T follicular helper cell (primary cell): ENCODE data around the gene OR7C1.
"Not testable (repeated sequence)": the region's sequence is repeated elsewhere in the genome, so short reads cannot be mapped to it uniquely, and the experiment has no call there.

Source experiments
- DNase-seq: peaks from one replicate; pipeline ENCODE4 v3.0.0-alpha.2; 2020; ENCODE audit warnings: low read depth
- total RNA-seq, 2 experiments: gene quantifications; one replicate each; lab custom pipeline; 2026; lab: John Stamatoyannopoulos, UW

The OR7C1 gene
- 0 reads per million in 2 experiments for total RNA-seq

- no peak for DNase-seq
These were observed at the start of gene OR7C1, which contains the start of gene OR7A5 for GRCh38 chr19:14835011-14835410. Gene OR7C1, minus strand, starts transcription at chr19:14835185. Its CDS starts 35,049 bp downstream, at chr19:14800136. Gene OR7A5, minus strand, starts transcription at chr19:14835185. Its CDS starts 6,944 bp downstream, at chr19:14828241.

DNA sequence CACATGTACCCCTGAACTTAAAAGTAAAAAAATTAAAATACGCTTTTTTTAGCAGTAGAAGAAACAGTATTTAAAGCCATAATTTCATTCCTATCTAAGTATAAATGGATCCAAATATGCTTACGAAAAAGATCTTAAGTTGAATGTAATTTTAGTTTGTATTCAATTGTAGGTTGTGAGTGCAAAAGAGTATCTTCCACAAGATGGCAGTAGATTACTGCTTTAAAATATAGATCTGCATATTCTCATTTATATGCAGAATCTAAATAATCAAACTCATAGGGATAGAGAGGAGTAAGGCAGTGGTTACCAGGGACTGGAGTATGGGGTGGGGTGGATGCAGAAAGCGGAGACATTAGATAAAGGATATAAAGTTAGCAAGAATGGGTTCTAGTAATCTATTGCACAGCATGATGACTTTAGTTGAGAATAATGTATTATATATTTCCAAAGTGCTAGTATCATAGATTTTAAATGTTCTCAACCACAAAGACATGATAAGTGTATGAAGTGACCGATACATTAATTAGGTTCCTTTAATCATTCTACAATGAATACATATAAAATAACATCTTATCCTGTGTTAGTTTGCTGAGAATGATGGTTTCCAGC, 36.7 kb upstream of the OR7C1 start:
- DNase-seq = no peak

DNA sequence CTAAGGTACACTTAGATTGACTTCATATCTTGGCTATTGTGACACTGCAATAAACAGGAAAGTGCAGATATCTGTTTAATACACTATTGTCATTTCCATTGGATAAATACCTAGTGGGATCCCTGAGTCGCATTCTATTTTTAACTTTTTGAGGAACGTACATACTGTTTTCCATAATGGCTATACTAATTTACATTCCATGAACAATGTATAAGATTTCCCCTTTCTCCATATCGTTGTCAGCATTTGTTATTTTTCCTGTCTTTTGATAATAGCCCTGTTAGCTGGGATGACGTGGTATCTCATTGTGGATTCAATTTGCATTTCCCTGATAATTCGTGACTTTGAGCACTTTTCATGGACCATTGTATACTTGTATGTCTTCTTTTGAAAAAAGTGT, 33.5 kb upstream of the OR7C1 start:
- DNase-seq = no peak

DNA sequence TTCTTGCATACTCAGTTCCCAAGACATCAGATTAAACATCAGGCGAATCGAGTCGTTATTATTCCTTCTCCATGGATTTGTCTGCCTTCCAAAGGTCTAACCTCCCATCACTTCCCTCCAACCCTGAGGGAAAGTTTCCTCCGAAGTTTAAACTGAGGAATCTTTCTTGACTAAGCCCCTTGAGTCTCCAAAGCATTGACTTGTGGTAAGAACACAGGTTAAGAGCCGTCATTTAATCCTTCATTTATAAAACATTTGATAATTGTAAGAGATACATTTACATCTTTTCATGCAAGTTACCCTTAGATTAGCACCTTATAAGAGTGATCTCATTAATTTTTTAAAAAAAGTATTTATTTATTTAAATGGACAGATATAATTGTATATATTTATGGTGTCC, 13.8 kb upstream of the OR7C1 start, which contains the start of gene OR7A10:
TSS of gene OR7A10 (minus strand) at position 101 of the 400 bp plus-strand sequence. CDS start 7,045 bp downstream, outside the sequence.
- no peak for DNase-seq

- DNase-seq = no peak
These were observed 8.6 kb upstream of the OR7C1 start for GRCh38 chr19:14843578-14843977.

DNA sequence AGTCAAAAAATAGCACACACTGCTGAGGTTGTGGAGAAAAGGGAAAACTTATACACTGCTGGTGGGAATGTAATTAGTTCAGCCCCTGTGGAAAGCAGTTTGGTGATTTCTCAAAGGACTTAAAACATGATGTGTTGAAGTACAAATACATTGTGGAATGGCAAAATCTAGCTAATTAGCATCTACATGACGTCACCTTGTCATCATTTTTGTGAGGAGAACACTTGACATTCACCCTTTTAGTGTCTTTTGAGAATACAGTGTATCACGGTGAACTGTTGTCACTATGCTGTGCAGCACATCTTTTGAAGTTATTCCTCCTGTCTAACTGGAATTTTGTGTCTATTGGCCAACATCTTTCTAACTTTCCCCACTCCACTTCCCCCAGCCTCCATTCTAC, 8.2 kb upstream of the OR7C1 start:
- DNase-seq = no peak

DNA sequence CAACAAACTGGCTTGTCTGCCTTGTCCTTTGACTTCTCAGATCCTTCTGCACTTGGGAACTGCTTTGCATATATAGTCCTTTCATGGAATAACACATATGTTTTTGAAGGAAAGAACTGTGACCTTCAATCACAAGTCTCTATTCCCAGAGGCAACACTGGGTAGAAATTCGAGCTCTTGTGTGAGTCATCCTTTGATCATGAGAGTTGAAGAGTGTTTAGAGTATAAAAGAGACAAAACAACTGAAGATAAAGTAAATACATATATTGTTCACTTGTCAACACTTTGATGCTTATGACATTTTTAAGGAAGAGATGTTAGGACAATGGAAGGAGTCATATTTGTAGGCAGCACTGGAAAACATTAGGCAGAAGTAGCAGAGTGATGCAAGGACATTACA, 5.2 kb upstream of the OR7C1 start:
- DNase-seq = no peak

- DNase-seq = no peak
These were observed 2.4 kb upstream of the OR7C1 start for GRCh38 chr19:14837391-14837790.

DNA sequence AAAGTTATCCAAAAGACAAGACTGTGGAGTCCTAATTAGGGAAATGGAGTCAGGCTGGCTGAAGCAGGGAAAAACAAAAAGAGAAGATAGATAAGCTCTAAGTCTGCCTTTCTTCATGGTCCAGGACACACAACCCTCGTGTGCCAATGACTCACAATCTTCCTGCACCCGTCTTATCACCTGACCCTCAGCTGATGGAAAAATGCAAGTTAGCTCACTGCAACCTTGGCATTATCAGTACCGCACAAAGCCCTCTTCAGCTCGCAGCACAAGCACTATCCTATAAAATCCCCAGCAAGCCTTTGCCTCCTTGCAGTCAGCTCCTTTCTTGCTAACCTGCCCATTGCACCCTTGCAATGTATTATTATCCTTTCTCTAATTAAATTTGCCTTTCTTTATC, 4.3 kb downstream of the OR7C1 start:
- DNase-seq = no peak

GRCh38 chr19:14826006-14826405, 9.0 kb downstream of the OR7C1 start:
- DNase-seq = no peak

- DNase-seq = no peak
These were observed 13.0 kb downstream of the OR7C1 start for GRCh38 chr19:14821937-14822336.

- no peak for DNase-seq
These were observed 16.4 kb downstream of the OR7C1 start for GRCh38 chr19:14818588-14818987.

GRCh38 chr19:14817052-14817451, 17.9 kb downstream of the OR7C1 start:
- no peak for DNase-seq

DNA sequence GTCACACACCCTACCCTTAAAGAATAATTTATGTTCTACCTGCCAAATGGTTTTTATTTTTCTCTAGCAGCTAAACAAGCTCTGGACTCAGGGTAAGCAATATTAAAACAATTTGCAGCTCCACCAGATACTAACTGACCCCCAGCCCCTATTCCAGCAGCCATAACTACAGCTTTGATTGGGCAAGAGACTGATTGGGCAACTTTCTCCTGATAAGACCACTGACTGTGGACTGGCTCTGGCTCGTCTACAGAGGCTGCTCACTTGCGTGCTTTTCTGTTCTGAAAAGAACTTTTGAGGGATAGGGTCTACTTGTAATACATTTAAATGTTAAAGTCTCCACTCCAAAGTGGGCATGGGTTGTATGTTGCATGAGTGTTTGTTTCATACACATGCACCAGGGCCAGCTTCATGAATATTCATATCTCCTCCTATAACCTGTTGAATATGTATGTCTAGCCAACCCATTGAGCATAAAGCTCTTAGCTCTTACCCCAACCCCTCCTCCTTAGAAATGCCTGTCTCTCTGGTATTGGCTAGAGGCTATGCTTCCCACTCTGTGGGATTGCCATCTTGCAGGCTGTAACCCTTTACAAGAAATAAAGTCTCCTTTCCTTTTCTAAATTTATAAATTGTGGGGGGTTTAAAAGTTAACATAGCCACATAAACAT, 19.9 kb downstream of the OR7C1 start:
- no peak for DNase-seq

DNA sequence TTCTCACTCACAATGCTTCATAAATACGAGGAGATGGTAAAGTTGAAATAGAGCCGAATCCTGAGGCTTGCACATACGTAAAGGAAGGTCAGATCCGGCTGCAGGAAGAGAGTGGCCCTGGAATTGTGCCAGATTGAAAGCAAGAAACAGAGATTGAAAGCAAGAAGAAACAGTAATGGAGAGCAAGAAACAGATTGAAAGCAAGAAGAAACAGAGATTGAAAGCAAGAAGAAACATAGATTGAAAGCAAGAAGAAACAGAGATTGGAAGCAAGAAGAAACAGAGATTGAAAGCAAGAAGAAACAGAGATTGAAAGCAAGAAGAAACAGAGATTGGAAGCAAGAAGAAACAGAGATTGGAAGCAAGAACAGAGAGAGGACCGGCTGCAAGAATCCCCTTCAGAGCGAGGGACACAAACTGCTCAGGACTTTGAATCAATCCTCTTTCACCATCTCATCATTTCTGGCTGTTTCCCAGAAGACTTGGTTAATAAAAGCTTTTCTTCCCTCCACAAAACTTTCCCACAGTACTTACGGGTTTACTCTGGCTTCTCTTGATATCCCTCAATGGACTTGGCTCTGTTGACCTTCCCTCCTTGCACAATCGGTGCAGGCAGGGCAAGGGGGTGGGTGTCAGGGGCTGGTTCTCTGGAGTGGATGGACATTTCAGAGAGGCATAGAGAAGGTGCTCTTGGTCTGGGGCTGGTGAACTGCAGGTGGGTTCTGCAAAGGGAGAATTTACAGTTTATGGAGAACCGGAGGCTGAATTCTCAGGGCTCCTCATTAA, 25.5 kb downstream of the OR7C1 start:
- DNase-seq = no peak

GRCh38 chr19:14804765-14805164, 30.2 kb downstream of the OR7C1 start:
- DNase-seq = no peak

DNA sequence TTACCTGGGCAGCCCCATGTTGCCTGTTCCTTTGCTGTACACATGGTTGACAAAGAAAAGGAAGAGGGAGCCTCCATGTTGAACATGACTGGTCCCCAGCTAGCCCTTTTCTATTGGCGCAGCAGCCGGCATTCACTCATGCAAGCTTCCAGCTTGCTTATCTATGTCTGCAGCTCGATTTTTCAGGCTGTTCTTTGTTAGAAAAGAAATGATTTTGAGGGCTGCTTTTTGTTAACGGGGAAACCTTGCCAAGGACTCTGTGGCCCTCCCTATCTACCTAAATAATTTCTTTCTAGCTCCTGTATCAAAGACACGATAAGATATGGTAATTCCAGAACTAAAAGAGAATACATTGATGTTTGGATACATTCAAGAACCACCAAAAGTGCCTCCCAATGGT, 36.2 kb downstream of the OR7C1 start:
- no peak for DNase-seq

DNA sequence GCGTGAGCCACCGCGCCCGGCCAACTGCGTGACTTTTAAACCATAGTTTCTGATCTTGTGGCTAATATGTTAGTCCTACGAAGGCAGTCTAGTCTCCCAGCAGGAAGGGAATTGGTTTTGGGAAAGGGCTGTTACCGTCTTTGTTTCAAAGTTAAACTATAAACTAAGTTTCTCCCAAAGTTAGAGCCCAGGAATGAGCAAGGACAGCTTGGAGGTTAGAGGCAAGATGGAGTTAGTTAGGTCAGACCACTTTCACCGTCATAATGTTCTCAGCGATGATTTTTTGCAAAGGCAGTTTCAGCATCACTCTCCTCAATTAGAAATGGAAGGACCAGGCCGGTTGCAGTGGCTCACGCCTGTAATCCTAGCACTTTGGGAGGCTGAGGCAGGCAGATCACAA, 39.0 kb downstream of the OR7C1 start:
- no peak for DNase-seq

DNA sequence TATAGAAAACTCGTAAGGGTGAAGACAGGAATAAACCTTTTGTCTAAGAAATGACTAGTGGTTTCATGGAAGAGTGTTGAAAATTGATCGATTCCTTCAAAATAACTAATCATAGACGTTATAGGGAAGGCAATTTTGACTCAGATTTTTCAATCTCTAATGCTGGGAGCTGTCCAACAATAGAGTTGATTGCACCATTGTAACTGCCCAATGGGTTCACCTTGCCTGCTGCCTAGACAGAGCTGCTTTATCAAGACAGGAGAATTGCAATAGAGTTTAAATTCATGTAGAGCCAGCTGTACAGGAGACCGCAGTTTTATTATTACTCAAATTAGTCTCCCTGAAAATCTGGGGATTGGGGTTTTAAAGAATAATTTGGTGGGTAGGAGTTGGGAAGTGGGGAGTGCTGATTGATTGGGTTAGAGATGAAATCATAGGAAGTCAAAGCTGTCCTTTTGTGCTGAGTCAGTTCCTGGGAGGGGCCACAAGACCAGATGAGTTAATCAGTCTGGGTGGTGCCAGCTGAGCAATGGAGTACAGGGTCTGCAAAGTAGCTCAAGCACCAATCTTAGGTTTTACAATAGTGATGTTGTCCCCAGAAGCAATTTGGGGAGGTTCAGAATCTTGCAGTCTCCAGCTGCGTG, 39.8 kb downstream of the OR7C1 start:
- no peak for DNase-seq

DNA sequence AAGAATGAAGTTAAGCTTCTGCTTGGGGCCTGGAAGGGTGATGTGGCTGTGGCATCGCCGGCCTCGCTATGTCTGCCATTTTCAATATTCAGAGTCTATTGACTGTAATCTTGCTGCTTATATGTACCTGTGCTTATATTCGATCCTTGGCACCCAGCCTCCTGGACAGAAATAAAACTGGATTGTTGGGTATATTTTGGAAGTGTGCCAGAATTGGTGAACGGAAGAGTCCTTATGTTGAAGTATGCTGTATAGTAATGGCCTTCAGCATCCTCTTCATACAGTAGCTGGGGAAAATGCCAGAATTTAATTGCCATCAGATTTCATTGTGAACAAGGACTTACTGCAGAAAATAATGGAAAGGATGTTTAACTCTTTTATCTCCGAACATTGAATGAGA, 42.7 kb downstream of the OR7C1 start:
- not testable (repeated sequence) for DNase-seq

GRCh38 chr19:14786421-14786851, 48.5 kb downstream of the OR7C1 start:
- no peak for DNase-seq

- not testable (repeated sequence) for DNase-seq
These were observed 49.7 kb downstream of the OR7C1 start for GRCh38 chr19:14785102-14785793.
